HG03521 (cell line): ENCODE data around the gene GABRB1.

Experiments used
- ATAC-seq: cut with Tn5 transposase; IDR thresholded peaks from one replicate; pipeline ENCODE4 v1.9.1; 2021; ENCODE audit warnings: mild to moderate bottlenecking, moderate library complexity; ENCODE audit not compliant: unreplicated experiment

Gene GABRB1

DNA sequence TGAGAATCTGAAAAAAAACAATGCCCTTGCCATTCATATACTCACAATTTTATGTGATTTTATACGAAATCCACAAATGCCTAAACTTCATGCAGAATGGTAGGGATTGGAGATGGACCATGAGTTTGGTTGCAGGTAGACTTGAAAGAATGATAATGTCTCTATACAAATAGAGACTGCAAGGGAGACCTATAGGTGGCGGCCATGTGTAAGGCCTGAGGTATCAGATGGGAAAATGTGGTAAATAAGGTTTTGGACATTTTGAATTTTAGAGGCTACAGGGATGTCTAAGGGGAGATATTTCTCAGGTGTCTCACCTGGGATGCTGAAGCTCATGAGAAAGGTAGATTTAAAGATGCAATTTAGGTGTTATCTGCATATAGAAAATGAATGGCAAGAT is 78.0 kb downstream of the GABRB1 start:
- ATAC-seq: no peak

DNA sequence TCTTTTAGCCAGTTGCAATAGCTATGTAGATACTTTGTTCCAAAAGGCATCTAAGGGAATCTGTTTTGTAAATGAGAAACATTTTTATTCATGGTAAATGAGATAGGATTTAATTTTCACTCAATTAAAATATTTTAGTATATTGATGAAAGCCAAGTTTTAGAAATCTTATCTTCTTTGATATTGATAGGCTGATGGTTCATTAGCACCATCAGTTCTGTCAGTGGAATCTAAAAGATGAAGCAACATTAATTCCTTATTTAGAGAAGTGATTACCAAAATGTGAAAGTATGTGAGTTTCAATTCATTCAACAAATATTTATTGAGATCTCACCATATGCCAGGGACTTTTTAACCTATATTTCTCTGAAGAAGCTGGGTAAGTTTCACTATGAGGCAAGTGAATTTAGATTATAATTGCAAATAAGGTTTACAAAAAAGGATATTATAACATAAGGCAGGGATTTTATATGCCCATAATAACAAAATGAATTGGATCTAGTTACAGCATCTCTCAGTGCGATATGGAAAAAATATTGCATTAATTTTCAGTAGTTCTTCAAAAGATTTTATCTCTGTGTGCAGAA is 79.3 kb downstream of the GABRB1 start:
- no peak for ATAC-seq

DNA sequence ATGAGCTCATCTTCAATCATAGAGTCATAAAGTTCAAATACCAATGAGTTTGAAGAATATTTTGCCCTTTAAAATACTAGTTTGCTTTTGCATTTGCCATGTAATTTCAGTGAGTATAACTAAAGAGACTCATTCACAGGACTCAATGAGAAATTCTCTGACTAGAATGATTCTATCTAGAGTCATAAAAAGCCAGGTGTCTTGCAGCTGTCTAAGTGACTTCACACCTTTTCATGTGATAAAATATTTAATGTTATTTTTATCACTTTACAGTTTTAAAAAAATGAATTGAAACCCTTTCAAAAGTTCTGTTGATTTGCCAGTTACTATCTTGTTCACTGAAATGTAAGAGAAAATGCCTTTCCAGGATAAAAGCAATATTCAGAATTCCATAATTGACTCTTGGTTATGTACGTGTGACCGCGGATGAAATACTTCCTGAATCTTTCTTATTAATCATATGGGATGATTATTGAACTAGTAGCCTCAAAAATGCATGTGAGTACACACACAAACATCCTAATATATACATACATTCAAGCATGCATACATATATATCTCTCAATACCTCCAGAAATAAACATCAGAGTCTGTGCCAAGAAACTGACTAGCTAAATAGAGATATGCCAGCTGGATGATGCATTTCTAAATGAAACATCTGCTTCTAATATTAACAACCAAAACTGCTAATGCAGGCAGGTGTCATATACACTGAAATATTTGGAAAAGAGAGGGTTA is 87.0 kb downstream of the GABRB1 start:
- ATAC-seq: no peak

DNA sequence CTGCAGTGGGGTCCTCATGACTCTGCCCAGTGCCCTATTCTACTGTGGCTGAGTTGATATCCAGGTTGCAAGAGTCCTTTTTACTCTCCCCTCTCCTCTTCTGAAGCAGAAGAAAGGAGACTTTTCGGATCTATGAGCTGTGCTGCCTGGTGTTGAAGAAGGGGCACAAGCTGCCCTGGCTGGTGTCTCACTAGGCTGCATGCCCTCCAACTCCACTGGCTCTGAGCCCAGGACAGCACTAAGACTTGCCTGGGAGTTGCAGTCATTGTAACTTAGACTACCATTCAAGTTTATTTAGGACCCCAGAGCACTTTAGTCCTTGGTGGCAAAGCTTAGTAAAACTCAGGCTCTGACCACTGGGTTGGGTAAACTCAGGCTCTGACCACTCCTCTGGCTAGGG is 89.4 kb downstream of the GABRB1 start:
- no peak for ATAC-seq

DNA sequence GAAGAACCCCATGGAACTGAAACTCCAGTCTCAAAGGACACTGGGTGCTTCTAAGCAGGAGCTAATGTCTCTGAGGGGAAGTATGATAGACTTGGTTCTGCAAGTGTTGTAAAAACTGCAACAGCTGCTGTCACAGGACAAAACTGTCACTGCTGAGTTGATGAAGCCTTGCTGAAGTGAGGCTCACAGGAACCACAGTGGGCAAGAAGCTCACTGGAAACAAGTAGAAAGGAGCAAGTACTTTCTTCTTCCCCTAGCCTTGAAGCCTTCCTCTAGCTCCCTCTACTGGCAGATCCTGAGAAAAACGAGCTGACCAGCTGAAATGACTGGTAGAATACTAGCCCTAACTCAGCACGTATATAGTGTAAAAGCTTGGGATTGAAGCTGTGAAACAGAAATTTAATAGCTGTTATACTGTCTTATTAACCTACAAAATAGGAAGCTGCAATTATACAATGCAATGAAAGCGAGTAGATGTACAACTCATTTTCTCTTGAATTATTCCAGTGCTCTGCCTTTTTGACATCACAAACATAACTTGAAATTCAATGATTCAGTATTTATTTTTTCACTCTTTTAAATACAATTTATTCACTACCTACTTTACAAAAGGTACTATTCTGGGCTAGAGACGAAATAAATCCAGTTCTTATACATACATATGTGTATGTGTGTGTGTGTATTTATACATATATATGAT is 91.4 kb downstream of the GABRB1 start:
- peak; percentile 85 for ATAC-seq

DNA sequence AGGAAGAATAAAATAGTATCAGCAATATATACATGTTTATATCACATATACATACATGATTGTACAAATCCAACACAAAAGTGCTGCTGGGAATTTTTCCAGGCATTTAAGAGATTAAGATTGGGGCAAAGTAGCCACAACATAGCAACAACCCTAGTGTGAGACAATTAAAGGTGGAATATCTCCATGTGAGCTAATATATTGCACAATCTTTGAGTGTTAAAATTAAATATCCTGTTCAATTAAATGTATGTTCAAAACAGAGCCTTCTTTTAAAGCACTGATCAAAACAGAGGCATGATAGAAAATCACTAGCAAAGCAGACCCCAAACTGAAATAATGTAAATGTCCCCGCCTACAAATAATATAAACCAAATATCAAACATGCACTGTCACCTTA is 97.6 kb downstream of the GABRB1 start:
- no peak for ATAC-seq

DNA sequence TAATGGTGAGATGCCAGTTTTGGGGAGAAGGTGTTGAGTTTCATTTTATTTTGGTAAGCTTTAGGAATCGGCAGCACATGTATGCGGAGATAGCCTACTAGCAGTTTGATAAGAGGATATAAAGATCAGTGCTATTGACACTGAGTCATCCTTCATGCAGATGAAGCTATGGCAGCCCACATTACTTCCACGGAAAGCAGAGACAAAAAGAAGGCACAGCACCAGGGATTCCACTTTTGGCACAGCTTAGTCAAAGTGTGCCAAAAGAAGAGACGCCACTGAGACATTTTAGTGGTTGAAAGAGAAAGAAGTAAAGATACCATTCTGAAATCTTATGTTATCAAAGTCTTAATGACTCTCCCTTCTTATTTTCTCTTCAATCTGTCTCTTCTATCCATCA is 103.8 kb downstream of the GABRB1 start:
- no peak for ATAC-seq

DNA sequence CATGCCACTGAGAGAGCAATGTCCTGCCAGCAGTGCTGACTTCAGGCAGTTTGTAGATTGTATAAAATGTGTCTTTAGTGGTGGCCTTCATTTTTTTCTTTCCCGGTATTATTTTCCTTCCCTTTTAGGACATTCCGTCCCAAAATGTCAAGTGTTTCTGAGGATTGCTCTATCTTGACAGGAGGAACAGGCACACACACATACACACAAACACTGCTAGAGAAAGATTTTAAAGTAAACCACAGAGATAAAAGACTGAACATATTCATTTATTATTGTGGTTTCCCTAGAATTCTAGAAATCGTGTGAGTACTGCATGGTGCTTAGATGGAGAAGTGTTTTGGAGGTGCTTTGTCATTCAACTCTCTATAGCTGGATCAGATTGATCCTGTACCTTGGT is 111.9 kb downstream of the GABRB1 start:
- no peak for ATAC-seq

DNA sequence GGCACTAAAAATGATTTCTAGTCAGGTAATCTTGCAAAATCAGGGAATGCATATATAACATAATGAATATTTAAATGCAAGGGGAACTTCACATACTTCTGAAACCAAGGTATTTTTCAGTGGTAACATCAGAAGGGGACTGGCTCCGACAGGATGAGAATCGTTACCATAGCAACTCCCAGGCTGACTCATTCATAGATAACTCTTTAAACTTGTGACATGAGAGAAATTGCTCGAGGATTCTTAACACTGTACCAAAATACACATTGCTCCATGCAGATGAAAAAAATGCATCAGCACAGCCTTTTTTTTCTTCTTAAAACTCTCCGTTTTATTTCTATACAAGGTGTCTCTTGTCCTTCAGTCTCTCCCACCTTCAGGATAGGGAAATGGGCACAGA is 114.3 kb downstream of the GABRB1 start:
- ATAC-seq: peak; percentile 97

DNA sequence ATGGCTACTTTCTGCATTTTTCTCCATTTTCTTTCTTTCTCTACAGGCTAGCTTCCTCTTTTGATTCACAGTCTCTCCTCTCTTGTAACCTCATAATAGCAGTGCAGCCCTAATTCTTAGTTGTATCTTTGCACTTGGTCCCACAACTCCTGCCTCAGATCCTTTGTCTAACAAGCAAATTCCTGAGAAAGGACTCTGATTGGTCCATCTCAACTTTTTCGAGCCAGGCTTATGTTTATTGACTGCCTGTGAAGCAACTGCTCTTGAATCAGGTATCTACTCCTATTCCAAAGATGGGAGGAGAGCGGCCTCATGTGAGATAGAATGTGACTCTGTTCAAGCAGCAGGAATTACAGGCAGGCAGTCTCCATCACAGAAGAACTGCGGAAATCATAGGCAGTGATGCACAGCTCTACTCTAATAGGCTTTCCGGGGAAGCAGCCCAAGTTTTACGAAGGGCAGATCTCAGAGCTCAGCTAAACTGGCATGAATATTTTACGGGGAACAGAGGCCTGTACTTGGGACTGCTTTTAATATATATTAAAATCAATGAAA is 123.5 kb downstream of the GABRB1 start:
- ATAC-seq: no peak

DNA sequence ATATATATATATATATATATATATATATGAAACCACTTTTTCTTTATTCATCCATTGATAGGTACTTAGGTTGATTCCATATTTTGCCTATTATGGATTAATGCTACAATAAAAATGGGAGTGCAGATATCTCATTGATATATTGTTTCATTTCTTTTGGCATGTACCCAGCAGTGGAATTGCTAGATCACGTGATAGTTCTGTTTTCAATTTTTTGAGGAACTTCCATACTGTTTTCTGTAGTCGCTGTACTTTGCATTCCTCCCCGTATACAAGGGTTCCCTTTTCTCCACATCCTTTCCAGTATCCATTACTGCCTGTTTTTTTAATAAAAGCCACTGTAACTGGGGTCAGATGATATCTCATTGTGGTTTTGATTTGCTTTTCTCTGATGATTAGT is 124.6 kb downstream of the GABRB1 start:
- ATAC-seq: no peak

DNA sequence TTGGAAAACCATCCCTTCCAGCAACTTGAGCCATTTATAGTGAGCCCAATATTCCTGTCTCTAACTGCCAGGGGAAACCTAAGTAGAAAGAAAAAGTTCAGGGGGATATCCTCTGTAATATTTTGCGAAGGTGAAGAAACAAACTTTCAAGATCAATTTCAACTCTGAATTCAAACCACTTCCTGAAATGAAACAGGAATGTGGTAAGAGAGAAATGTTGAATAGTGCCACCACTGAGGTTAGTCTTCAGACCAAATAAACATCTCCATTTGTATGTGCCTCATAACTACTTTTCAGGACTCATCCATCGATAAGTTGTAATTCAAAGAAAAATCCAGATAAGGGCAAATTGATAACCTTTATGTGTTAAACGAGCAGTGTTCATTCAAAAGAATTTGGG is 128.7 kb downstream of the GABRB1 start:
- ATAC-seq: no peak

DNA sequence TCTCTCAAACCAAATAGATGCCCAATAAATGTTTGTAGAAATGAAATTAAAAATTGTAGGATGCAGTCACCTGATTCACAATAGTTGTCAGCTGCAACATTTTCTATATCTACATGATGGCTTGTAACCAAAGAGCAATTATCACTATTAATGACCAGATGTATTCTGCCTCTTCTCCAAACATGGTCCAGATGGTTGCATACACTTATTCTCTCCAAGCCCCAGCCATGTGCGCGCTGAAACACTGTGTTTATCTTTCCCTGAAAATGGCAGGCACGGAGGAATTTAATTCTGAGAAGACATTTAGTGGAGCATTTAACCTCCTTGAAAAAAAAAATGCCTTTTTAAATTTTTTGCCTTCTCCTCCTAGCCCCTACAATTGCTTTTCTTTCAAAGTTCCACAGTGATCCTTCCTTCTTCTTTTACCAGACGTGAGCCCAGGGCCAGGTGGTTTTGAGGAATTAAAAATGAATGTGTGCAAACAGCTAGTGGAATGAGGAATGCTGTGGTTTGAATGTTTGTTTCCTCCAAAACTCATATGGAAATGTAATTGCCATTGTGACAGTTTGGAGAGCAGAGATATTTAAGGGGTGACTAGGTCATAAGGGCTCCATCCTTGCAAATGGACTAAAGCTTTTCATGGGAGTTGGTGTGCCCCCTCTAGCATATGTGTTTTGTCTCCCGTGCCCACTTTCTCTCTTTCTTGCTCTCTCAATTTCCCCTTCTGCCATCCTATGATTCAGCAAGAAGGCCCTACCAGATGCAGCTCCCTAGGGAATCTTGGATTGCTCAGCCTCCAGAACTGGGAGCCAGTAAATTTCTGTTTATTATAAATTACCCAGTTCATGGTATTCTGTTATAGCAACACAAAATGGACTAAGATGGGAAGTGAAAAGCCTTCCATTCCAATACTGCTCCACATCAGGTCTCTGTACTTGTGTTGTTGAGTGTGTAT is 136.0 kb downstream of the GABRB1 start:
- ATAC-seq: no peak

DNA sequence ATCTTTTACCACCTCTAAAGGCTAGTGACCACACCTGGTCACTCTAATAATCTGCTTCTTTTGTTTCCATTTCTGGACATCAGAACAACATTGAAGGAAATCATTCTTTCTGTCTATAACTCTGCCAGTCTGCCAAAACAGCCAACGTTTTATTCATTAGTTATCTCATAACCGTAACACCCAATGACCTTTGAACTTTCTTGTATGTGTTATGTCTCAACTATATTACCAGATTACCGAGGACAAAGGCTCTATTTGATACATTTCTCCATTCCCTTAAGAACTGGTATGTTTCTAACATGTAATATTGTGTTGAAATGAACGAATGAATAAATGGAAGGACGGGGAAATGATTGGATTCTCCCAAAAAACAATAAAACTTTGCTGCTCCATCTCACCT is 152.7 kb downstream of the GABRB1 start:
- ATAC-seq: no peak

DNA sequence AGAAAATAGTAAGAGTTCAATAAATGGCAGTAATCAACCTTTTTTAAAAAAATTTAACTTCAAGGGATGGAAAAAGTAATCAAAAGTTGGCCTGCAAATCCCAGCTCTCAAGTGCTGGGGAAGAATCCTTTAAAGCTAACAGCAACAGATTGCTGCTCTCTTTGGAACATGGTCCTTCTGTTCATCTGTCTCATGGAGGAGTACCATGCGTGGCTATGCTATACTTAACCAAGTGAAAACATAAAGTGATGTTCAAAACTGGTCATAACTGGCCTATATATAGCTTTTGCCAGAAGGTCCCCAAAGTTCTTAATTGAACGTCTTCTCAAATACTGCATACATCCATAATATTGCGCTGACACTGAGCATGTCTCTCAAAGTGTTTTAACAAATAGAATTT is 154.4 kb downstream of the GABRB1 start:
- ATAC-seq: no peak

DNA sequence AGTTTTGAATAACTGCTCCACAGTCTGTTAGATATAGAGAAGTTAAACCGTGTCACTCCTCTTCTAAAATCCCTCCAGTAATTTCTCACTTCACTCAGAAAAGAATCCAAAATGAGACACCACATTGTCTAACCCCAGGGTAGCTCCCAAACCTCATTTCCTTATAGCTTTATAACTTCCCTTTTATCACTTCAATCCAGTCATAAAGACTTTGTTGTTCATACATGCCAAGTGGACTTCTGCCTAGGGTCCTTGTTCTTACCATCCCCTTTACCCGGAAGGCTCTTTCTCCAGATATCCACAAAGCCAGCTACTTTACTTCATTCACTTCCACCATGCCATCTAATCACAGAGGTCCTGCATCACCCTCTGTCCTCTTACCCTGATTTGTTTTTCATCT is 156.2 kb downstream of the GABRB1 start:
- ATAC-seq: no peak

DNA sequence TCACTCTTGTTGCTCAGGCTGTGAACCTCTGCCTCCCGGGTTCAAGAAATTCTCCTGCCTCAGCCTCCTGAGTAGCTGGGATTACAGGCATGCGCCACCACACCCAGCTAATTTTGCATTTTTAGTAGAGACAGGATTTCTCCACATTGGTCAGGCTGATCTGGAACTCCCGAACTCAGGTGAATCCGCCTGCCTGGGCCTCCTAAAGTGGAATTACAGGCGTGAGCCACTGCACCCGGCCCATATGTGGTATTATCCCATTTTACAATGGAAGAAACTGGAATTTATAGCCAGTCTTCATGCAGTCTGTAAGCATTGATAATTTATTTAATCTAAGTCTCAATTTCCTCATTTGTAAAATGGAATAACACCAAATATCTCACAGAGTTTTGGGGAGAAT is 161.8 kb downstream of the GABRB1 start:
- no peak for ATAC-seq

DNA sequence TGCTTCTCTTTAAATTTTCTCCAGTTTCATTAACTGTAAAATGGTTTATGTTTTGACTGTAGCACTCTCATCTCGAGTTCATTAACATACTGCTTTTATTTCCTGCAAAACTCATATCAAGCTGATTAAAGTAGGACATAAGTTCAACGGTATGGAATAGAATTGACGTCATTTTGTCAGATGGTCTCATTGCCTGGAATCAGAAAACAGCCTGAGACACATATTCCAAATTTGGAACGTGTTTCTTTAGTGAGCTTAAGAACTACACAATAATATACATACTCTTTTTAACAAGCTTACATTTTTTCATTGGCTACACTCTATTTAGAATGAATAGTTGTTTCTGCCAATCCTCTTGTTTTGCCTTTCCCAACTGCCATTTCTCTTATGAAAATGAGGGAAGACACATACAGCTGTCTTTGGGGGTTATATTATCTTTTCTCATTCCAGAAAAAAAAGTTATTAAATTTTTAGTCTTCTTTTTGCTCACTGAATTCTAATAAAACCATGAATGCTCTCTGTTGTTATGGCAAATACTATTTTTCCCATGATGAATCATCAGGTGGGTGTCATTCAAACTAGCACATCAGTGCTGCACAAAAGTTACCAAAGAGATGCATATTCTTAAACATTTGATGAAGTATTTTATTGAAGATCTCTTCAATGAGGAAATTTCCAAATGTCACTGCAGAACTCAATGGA is 162.8 kb downstream of the GABRB1 start:
- ATAC-seq: no peak

DNA sequence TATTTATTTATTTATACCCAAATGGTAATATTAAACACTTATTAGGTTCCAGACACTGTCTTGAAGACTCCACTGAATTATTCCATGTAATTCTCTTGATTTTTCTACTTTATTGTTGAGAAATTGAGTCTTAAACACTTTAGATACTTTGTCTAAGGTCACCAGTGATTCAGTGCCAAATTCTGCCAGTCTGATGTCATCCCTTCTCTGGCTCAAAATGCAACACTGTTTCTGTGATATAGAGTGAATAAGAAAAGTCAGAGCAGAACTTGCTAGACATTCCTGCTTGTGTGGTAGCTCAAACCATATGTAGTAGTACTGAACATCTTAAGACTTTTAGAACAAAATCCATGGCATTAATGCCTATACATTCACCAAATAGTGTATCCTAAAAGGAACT is 164.3 kb downstream of the GABRB1 start:
- no peak for ATAC-seq

DNA sequence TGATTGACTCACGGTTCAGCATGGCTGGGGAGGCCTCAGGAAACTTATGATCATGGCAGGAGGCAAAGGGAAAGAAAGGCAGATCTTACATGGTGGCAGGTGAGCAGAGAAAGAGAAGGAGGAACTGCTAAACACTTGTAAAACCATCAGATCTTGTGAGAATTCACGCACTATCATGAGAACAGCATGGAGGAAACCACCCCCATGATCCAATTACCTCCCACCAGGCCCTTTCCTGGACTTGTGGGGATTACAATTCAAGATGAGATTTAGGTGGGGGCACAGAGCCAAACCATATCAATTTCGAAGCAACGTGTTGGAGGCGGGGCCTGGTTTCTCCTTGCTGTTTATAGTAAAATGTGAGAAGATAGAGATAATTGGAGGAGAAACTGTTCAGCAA is 167.4 kb downstream of the GABRB1 start:
- ATAC-seq: no peak
